Mesenchymal stem cell (in vitro differentiated cells and primary cell): ENCODE data around the gene FAM170B.

Experiments
- DNase-seq: peaks from one replicate; pipeline ENCODE4 v3.0.0-alpha.2; 2013
- H2AFZ ChIP-seq: one replicate; pipeline ENCODE4 v1.6.1; 2013; ENCODE audit warnings: low read depth, mild to moderate bottlenecking, control low read depth, inconsistent platforms, low read length, moderate library complexity
- H2AK5ac ChIP-seq: 2 replicates; pipeline ENCODE4 v1.6.1; 2013; ENCODE audit warnings: low read length, moderate library complexity, mild to moderate bottlenecking, inconsistent platforms; ENCODE audit not compliant: severe bottlenecking
- H2BK120ac ChIP-seq: one replicate; pipeline ENCODE4 v1.6.1; 2013; ENCODE audit warnings: low read depth, mild to moderate bottlenecking, inconsistent platforms, low read length, moderate library complexity
- H2BK12ac ChIP-seq, 2 experiments: one replicate each; pipeline ENCODE4 v1.6.1; 2013; ENCODE audit warnings: inconsistent platforms in 2 of 2, low read length in 2 of 2, mild to moderate bottlenecking in 2 of 2, moderate library complexity in 2 of 2, control low read depth in 1 of 2
- H2BK15ac ChIP-seq: one replicate; pipeline ENCODE4 v1.6.1; 2013; ENCODE audit warnings: mild to moderate bottlenecking, low read depth, inconsistent platforms; ENCODE audit not compliant: poor library complexity, severe bottlenecking
- H2BK5ac ChIP-seq: 2 replicates; pipeline ENCODE4 v1.6.1; 2013; ENCODE audit warnings: low read depth, mild to moderate bottlenecking, low read length, control low read depth, inconsistent platforms; ENCODE audit not compliant: poor library complexity, severe bottlenecking
- H3K14ac ChIP-seq, 2 experiments: one replicate each; pipeline ENCODE4 v1.6.1; 2013; ENCODE audit warnings: inconsistent platforms in 2 of 2, low read length in 2 of 2, control low read depth in 1 of 2, mild to moderate bottlenecking in 1 of 2, moderate library complexity in 1 of 2
- H3K18ac ChIP-seq, 2 experiments: one replicate each; pipeline ENCODE4 v1.6.1; 2013; ENCODE audit warnings: inconsistent platforms in 2 of 2, low read length in 2 of 2, control low read depth in 1 of 2, low read depth in 1 of 2, mild to moderate bottlenecking in 1 of 2
- H3K23ac ChIP-seq, 2 experiments: one replicate each; pipeline ENCODE4 v1.6.1; 2013; ENCODE audit warnings: inconsistent platforms in 2 of 2, low read length in 2 of 2, mild to moderate bottlenecking in 2 of 2, moderate library complexity in 2 of 2, control low read depth in 1 of 2
- H3K27ac ChIP-seq: 2 replicates; pipeline ENCODE4 v1.5.1; 2013; ENCODE audit warnings: mild to moderate bottlenecking, moderate library complexity, low read length, control low read depth, inconsistent platforms; ENCODE audit not compliant: poor library complexity, severe bottlenecking
- H3K27me3 ChIP-seq, 2 experiments: 2 replicates each; pipeline versions ENCODE4 v1.6.1 to v1.7.0; 2013; ENCODE audit warnings: low read length in 2 of 2, mild to moderate bottlenecking in 2 of 2, moderate library complexity in 2 of 2, control low read depth in 1 of 2, inconsistent platforms in 1 of 2; ENCODE audit not compliant: control insufficient read depth in 1 of 2, insufficient read depth in 1 of 2
- H3K36me3 ChIP-seq, 2 experiments: 2 replicates each; pipeline versions ENCODE4 v1.6.1 to v1.7.0; 2013; ENCODE audit warnings: low read length in 2 of 2, control low read depth in 1 of 2, inconsistent platforms in 1 of 2, low read depth in 1 of 2, mild to moderate bottlenecking in 1 of 2; ENCODE audit not compliant: insufficient read depth in 2 of 2, control insufficient read depth in 1 of 2
- H3K4ac ChIP-seq, 2 experiments: one replicate each; pipeline ENCODE4 v1.6.1; 2013; ENCODE audit warnings: inconsistent platforms in 2 of 2, low read length in 2 of 2, mild to moderate bottlenecking in 2 of 2, moderate library complexity in 2 of 2, control low read depth in 1 of 2, low read depth in 1 of 2
- H3K4me1 ChIP-seq: 2 replicates; pipeline ENCODE4 v1.6.1; 2013; ENCODE audit warnings: low read depth, low read length, control low read depth; ENCODE audit not compliant: control insufficient read depth, insufficient read depth
- H3K4me2 ChIP-seq: 2 replicates; pipeline ENCODE4 v1.6.1; 2013; ENCODE audit warnings: low read length, mild to moderate bottlenecking, inconsistent platforms; ENCODE audit not compliant: poor library complexity, severe bottlenecking
- H3K4me3 ChIP-seq, 2 experiments: 2 replicates each; pipeline versions ENCODE4 v1.5.1 to v1.7.0; 2013; ENCODE audit warnings: low read length in 2 of 2, mild to moderate bottlenecking in 2 of 2, control low read depth in 1 of 2, low read depth in 1 of 2; ENCODE audit not compliant: insufficient read depth in 1 of 2
- H3K79me1 ChIP-seq: replicated peaks from 2 replicates; pipeline ENCODE4 v1.6.1; 2013; ENCODE audit warnings: mild to moderate bottlenecking, control low read depth, low read length, inconsistent platforms; ENCODE audit not compliant: poor library complexity, severe bottlenecking
- H3K9ac ChIP-seq: 2 replicates; pipeline ENCODE4 v1.7.0; 2013; ENCODE audit warnings: mild to moderate bottlenecking, low read length, moderate library complexity
- H3K9me3 ChIP-seq: 2 replicates; pipeline ENCODE4 v1.7.0; 2013; ENCODE audit warnings: mild to moderate bottlenecking, low read length; ENCODE audit not compliant: control insufficient read depth
- H4K8ac ChIP-seq: one replicate; pipeline ENCODE4 v1.6.1; 2013; ENCODE audit warnings: inconsistent platforms, mild to moderate bottlenecking, low read length, moderate library complexity
- H4K91ac ChIP-seq: one replicate; pipeline ENCODE4 v1.6.1; 2013; ENCODE audit warnings: mild to moderate bottlenecking, low read length, inconsistent platforms
- WGBS: methylation state at CpG from one replicate; pipeline ENCODE4 v1.1.7; 2013; ENCODE audit warnings: mixed read lengths; 5-methylcytosine and 5-hydroxymethylcytosine counted together

Gene FAM170B

GRCh38 chr10:49115796-49116508 is 17.9 kb downstream of the FAM170B start:
- H3K18ac ChIP-seq = no peak overlapping the region
- 77% methylated on average over 14 of the region's 14 CpGs for WGBS
- no peaks in the 10 kb centered on the region for H3K9me3 ChIP-seq

GRCh38 chr10:49115015-49115795 is 18.6 kb downstream of the FAM170B start, which contains the start of gene VSTM4:
Gene VSTM4 (minus strand): TSS chr10:49115522. CDS start chr10:49115485, 37 bp downstream.
- H3K4me1 ChIP-seq = peaks cover 8% of the 10 kb centered on the region
- H3K36me3 ChIP-seq = no peaks in the 10 kb centered on the region
- H3K4ac ChIP-seq = no peak within 1 kb of the TSS
- no peak within 1 kb of the TSS for H4K8ac ChIP-seq
- no peak within 1 kb of the TSS for H3K23ac ChIP-seq
- H3K27ac ChIP-seq = no peak within 1 kb of the TSS
- peak within 1 kb of the TSS; percentile 46 for H2AFZ ChIP-seq
- H2BK120ac ChIP-seq = no peak within 1 kb of the TSS
- H3K14ac ChIP-seq = no peak within 1 kb of the TSS
- 4% methylated on average over 47 of the region's 95 CpGs for WGBS
- DNase-seq = peak; percentile 45
- H4K91ac ChIP-seq = no peak within 1 kb of the TSS
- H2BK5ac ChIP-seq = no peak within 1 kb of the TSS
- H2BK15ac ChIP-seq = no peak within 1 kb of the TSS
- H3K79me1 ChIP-seq = peaks cover 8% of the 10 kb centered on the region
- peaks cover 0 to 25% of the 10 kb centered on the region in 2 experiments for H3K27me3 ChIP-seq
- H2BK12ac ChIP-seq = no peak within 1 kb of the TSS
- peak within 1 kb of the TSS; percentile 70 for H3K4me2 ChIP-seq
- peak within 1 kb of the TSS; percentile 89 for H3K9ac ChIP-seq
- H3K9me3 ChIP-seq = no peaks in the 10 kb centered on the region
- no peak within 1 kb of the TSS for H3K18ac ChIP-seq
- H2AK5ac ChIP-seq = peak within 1 kb of the TSS; percentile 31
- peak within 1 kb of the TSS; percentile 60 to 84 for H3K4me3 ChIP-seq

More at GRCh38 chr10:49115796-49116508, 17.9 kb downstream of the FAM170B start:
- no peak for DNase-seq
- Histone ChIP-seq H3K27me3 (peaks cover 0 to 25% of the 10 kb centered on the region in 2 experiments), H3K27ac (no peak overlapping the region), H3K4me3 (peak overlapping the region; percentile 60 to 66), H2BK15ac (no peak overlapping the region), H3K9ac (peak overlapping the region; percentile 40), H3K14ac (no peak overlapping the region), H2AFZ (no peak overlapping the region), H3K36me3 (no peaks in the 10 kb centered on the region), H2BK120ac (no peak overlapping the region), H3K4me2 (no peak overlapping the region), H2BK12ac (no peak overlapping the region), H3K23ac (no peak overlapping the region), H2BK5ac (no peak overlapping the region), H3K4me1 (peaks cover 13% of the 10 kb centered on the region), H3K4ac (no peak overlapping the region), H4K8ac (no peak overlapping the region), H3K79me1 (peaks cover 8% of the 10 kb centered on the region), H2AK5ac (peak overlapping the region; percentile 31), H4K91ac (no peak overlapping the region)

- Histone ChIP-seq H3K9me3 (no peaks in the 10 kb centered on the region), H4K8ac (no peak overlapping the region), H3K4me1 (peaks cover 10% of the 10 kb centered on the region), H3K18ac (no peak overlapping the region), H3K36me3 (no peaks in the 10 kb centered on the region), H2BK15ac (no peak overlapping the region), H3K14ac (no peak overlapping the region), H3K9ac (peak overlapping the region; percentile 89), H2BK120ac (no peak overlapping the region), H3K27ac (no peak overlapping the region), H2AFZ (peak overlapping the region; percentile 46), H3K27me3 (peaks cover 0 to 25% of the 10 kb centered on the region in 2 experiments), H2BK12ac (no peak overlapping the region), H2BK5ac (no peak overlapping the region), H4K91ac (no peak overlapping the region), H3K79me1 (peaks cover 8% of the 10 kb centered on the region), H2AK5ac (no peak overlapping the region), H3K4ac (no peak overlapping the region), H3K4me3 (peak overlapping the region; percentile 60 to 84), H3K23ac (no peak overlapping the region), H3K4me2 (peak overlapping the region; percentile 70)
- no peak for DNase-seq
- 36% methylated on average over 7 of the region's 9 CpGs for whole genome bisulfite sequencing
Observed at GRCh38 chr10:49114718-49115014, 19.2 kb downstream of the FAM170B start.

GRCh38 chr10:49113741-49114141 is 20.1 kb downstream of the FAM170B start:
- no peak overlapping the region for H3K14ac ChIP-seq
- H3K9ac ChIP-seq = peak overlapping the region; percentile 89
- H3K4ac ChIP-seq = no peak overlapping the region
- H2BK120ac ChIP-seq = no peak overlapping the region
- peak overlapping the region in 1 of 2 experiments; percentile 84 for H3K4me3 ChIP-seq
- H3K4me1 ChIP-seq = peaks cover 10% of the 10 kb centered on the region
- no peaks in the 10 kb centered on the region for H3K9me3 ChIP-seq
- no peak for DNase-seq
- no peaks in the 10 kb centered on the region for H3K36me3 ChIP-seq
- no peak overlapping the region for H3K4me2 ChIP-seq
- no peak overlapping the region for H3K23ac ChIP-seq
- peaks cover 8% of the 10 kb centered on the region for H3K79me1 ChIP-seq
- no peak overlapping the region for H3K18ac ChIP-seq
- H2AFZ ChIP-seq = no peak overlapping the region
- H3K27me3 ChIP-seq = peaks cover 0 to 25% of the 10 kb centered on the region in 2 experiments
- H4K8ac ChIP-seq = no peak overlapping the region
- H2BK5ac ChIP-seq = no peak overlapping the region
- no peak overlapping the region for H3K27ac ChIP-seq
- 85% methylated on average over 3 of the region's 3 CpGs for WGBS
- H2AK5ac ChIP-seq = no peak overlapping the region
- H2BK12ac ChIP-seq = no peak overlapping the region
- H2BK15ac ChIP-seq = no peak overlapping the region
- no peak overlapping the region for H4K91ac ChIP-seq
